HCT116 (cell line): ENCODE data around the gene CXXC5. TPM values are rescaled to one million over a fixed set of nuclear protein-coding genes. Genes with fewer than 3 reads are reported as not detected.

Experiments
- ATAC-seq: fragments of 200-7000 bp; cut with Tn5 transposase; 2 replicates; pipeline ENCODE4 v1.9.1; 2020; ENCODE audit warnings: mild to moderate bottlenecking, moderate library complexity
- BruUV-seq: library from RNA; stranded (reverse); fragments of 400-500 nt; replicated peaks from 2 replicates; lab custom pipeline; 2021; lab: Mats Ljungman, UMichigan
- CTCF ChIA-PET: fragments of 300-600 bp; sonication (Branson Sonifier 250); formaldehyde crosslinking; loops from one replicate; lab custom pipeline; 2021; ENCODE audit warnings: antibody characterized with exemption; lab: Charles Lee
- POLR2A ChIA-PET: fragments of 300-600, 350-600 bp; sonication (Branson Sonifier 250); formaldehyde crosslinking; loops from one replicate; lab custom pipeline; 2021; ENCODE audit warnings: antibody characterized with exemption; lab: Charles Lee
- RAD21 ChIA-PET, 2 experiments: fragments of 300-600 bp; sonication (Branson Sonifier 250); formaldehyde crosslinking; loops; one replicate each; lab custom pipeline; 2023; ENCODE audit warnings: low total read pairs in 2 of 2; ENCODE audit not compliant: uncharacterized antibody in 2 of 2, unreplicated experiment in 2 of 2, low non-redundant PET in 1 of 2; lab: Charles Lee
- DNase-seq: peaks from one replicate; pipeline ENCODE4 v3.0.0-alpha.2; 2010; ENCODE audit warnings: low read depth, low spot score
- H2AFZ ChIP-seq: fragments of 200-600 bp; shearing (Covaris generic), sonication (generic); 2 replicates; pipeline ENCODE4 v1.6.1; 2017; ENCODE audit warnings: low read depth, mixed run types, mixed read lengths, antibody characterized with exemption, low read length; ENCODE audit not compliant: poor library complexity, severe bottlenecking
- H3K27ac ChIP-seq: 2 replicates; pipeline ENCODE4 v1.5.1; 2012; ENCODE audit warnings: low read depth, low read length
- H3K27me3 ChIP-seq: fragments of 200-600 bp; sonication (generic); 2 replicates; pipeline ENCODE4 v1.6.1; 2016; ENCODE audit warnings: mixed run types, low read length, mixed read lengths; ENCODE audit not compliant: insufficient read depth
- H3K36me3 ChIP-seq, 2 experiments: fragments of 200-500 bp in 1 of 2; fragments of 200-600 bp in 1 of 2; sonication (Bioruptor generic) in 1 of 2; sonication (generic) in 1 of 2; 2 replicates each; pipeline versions ENCODE4 v1.5.1 to v1.6.1; 2014 to 2016; ENCODE audit warnings: low read length in 2 of 2, inconsistent platforms in 1 of 2, mixed read lengths in 1 of 2, mixed run types in 1 of 2; ENCODE audit not compliant: insufficient read depth in 2 of 2, control insufficient read depth in 1 of 2
- H3K4me1 ChIP-seq, 2 experiments: fragments of 200-600 bp in 1 of 2; sonication (generic) in 1 of 2; 2 replicates each; pipeline versions ENCODE4 v1.5.1 to v1.6.1; 2012 to 2017; ENCODE audit warnings: low read length in 2 of 2, inconsistent platforms in 1 of 2, mild to moderate bottlenecking in 1 of 2, mixed read lengths in 1 of 2, mixed run types in 1 of 2, moderate library complexity in 1 of 2; ENCODE audit not compliant: insufficient read depth in 2 of 2, control insufficient read depth in 1 of 2
- H3K4me2 ChIP-seq: fragments of 200-600 bp; sonication (generic); 2 replicates; pipeline ENCODE4 v1.6.1; 2017; ENCODE audit warnings: mixed run types, low read length, mixed read lengths
- H3K4me3 ChIP-seq, 2 experiments: fragments of 200-600 bp in 1 of 2; sonication (generic) in 1 of 2; replicated peaks in 1 of 2; 2 replicates each; pipeline ENCODE4 v1.5.1; 2011 to 2016; ENCODE audit warnings: low read length in 2 of 2, control low read depth in 1 of 2, low read depth in 1 of 2, mild to moderate bottlenecking in 1 of 2, mixed read lengths in 1 of 2, mixed run types in 1 of 2
- H3K79me2 ChIP-seq: fragments of 200-600 bp; sonication (generic); 2 replicates; pipeline ENCODE4 v1.6.1; 2017; ENCODE audit warnings: mild to moderate bottlenecking, mixed run types, low read length, moderate library complexity, mixed read lengths; ENCODE audit not compliant: insufficient read depth
- H3K9ac ChIP-seq: fragments of 200-600 bp; sonication (generic); 2 replicates; pipeline ENCODE4 v1.6.1; 2016; ENCODE audit warnings: low read length, mixed read lengths
- H3K9me2 ChIP-seq: fragments of 200-600 bp; sonication (generic), shearing (Covaris generic); 2 replicates; pipeline ENCODE4 v1.6.1; 2017; ENCODE audit warnings: mixed run types, mild to moderate bottlenecking, moderate library complexity; ENCODE audit not compliant: insufficient read depth
- H3K9me3 ChIP-seq, 2 experiments: fragments of 200-500 bp in 1 of 2; fragments of 200-600 bp in 1 of 2; sonication (Bioruptor generic) in 1 of 2; sonication (generic) in 1 of 2; 2 replicates each; pipeline ENCODE4 v1.6.1; 2014 to 2017; ENCODE audit warnings: low read length in 2 of 2, mixed read lengths in 2 of 2, inconsistent platforms in 1 of 2, low read depth in 1 of 2, mild to moderate bottlenecking in 1 of 2, mixed run types in 1 of 2, moderate library complexity in 1 of 2; ENCODE audit not compliant: control insufficient read depth in 1 of 2, insufficient read depth in 1 of 2
- H4K20me1 ChIP-seq: fragments of 200-600 bp; sonication (generic), shearing (Covaris generic); 2 replicates; pipeline ENCODE4 v1.6.1; 2017; ENCODE audit warnings: mixed run types, mild to moderate bottlenecking, moderate library complexity; ENCODE audit not compliant: insufficient read depth
- EGR1 ChIP-seq: IDR thresholded peaks from 2 replicates; pipeline ENCODE4 v1.6.1; 2012; ENCODE audit warnings: low read depth
- ELF1 ChIP-seq: IDR thresholded peaks from 2 replicates; pipeline ENCODE4 v1.6.1; 2012; ENCODE audit warnings: low read depth, borderline replicate concordance
- EZH2 ChIP-seq: fragments of 200-600 bp; sonication (generic); IDR thresholded peaks from 2 replicates; pipeline ENCODE4 v1.6.1; 2017; ENCODE audit warnings: antibody characterized with exemption, mixed run types
- EZH2phosphoT487 ChIP-seq: fragments of 200-600 bp; IDR thresholded peaks from 2 replicates; pipeline ENCODE4 v1.6.1; 2018; ENCODE audit warnings: antibody characterized with exemption, borderline replicate concordance
- POLR2A ChIP-seq: IDR thresholded peaks from 2 replicates; pipeline ENCODE4 v1.7.0; 2011; ENCODE audit warnings: borderline replicate concordance; ENCODE audit not compliant: insufficient read depth, insufficient read length; ENCODE audit errors: extremely low read depth
- SP1 ChIP-seq: IDR thresholded peaks from 2 replicates; pipeline ENCODE4 v1.6.1; 2012; ENCODE audit warnings: low read depth
- SRF ChIP-seq: IDR thresholded peaks from 2 replicates; pipeline ENCODE4 v1.6.1; 2012; ENCODE audit warnings: low read depth
- intact Hi-C: fragments of 100-400 bp; cut with micrococcal nuclease; formaldehyde crosslinking; loops from 2 replicates; pipeline ENCODE4 v1.10.0; 2022
- total RNA-seq: library from RNA; stranded (reverse); gene quantifications from one replicate; pipeline ENCODE4 v1.2.1, GENCODE V29; 2021; ENCODE audit not compliant: unreplicated experiment
- TF ChIP-seq, protein P1 (sequence below): IDR thresholded peaks from 2 replicates; pipeline ENCODE4 v1.6.1; 2012
- TF ChIP-seq, protein P2 (sequence below): IDR thresholded peaks from 2 replicates; pipeline ENCODE4 v1.6.1; 2012; ENCODE audit warnings: low read depth
- TF ChIP-seq, protein P3 (sequence below), 3 experiments: fragments of 200-600 bp in 1 of 3; sonication (generic) in 1 of 3; IDR thresholded peaks in 2 of 3; conservative IDR thresholded peaks in 1 of 3; 2 replicates each; pipeline ENCODE4 v1.5.1; 2012 to 2017; ENCODE audit warnings: low read depth in 2 of 3, low read length in 2 of 3, antibody characterized with exemption in 1 of 3, borderline replicate concordance in 1 of 3, control low read depth in 1 of 3, mild to moderate bottlenecking in 1 of 3, mixed read lengths in 1 of 3, mixed run types in 1 of 3, moderate library complexity in 1 of 3; ENCODE audit not compliant: insufficient read depth in 1 of 3
- TF ChIP-seq, protein P4 (sequence below): IDR thresholded peaks from 2 replicates; pipeline ENCODE4 v1.6.1; 2012

CXXC5 gene
- total RNA-seq, 1 experiment from 2014 or later: 43.1 TPM

DNA sequence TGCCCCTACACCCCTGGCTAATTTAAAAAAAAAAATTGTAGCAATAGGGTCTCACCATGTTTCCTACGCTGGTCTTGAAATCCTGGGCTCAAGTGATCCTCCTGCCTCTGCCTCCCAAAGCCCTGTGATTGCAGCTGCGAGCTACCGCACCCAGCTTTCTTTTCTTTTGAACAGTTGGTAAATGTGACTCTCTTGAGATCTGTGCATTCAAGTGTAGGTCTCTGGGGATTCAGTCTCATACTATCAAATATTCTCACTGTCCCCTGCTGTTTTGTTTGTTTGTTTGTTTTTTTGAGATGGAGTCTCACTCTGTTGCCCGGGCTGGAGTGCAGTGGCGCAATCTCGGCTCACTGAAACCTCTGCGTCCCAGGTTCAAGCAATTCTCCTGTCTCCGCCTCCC, 42.3 kb upstream of the CXXC5 start:
- Histone ChIP-seq H3K27me3 (no peaks in the 10 kb centered on the region), H3K79me2 (peaks cover 76% of the 10 kb centered on the region), H3K9me2 (no peaks in the 10 kb centered on the region), H3K4me1 (no peaks in the 10 kb centered on the region), H3K27ac (no peak overlapping the region), H3K36me3 (peaks cover 8 to 18% of the 10 kb centered on the region in 2 experiments; a peak in 3 of 4 replicates), H3K4me3 (no peak overlapping the region), H3K4me2 (no peak overlapping the region), H2AFZ (no peak overlapping the region), H3K9me3 (no peaks in the 10 kb centered on the region), H3K9ac (no peak overlapping the region), H4K20me1 (no peaks in the 10 kb centered on the region)
- RAD21 ChIA-PET: no interaction called here
- ATAC-seq: no peak
- POLR2A ChIA-PET: interaction anchor here (1.1 kb wide), 1 partner anchor 14 kb away, joined by 3 read pairs; no protein-coding TSS in a partner anchor
- no peak for DNase-seq
- CTCF ChIA-PET: no interaction called here
- no TSS peak for BruUV-seq
- intact Hi-C loops: no loop called here
- TF ChIP-seq, protein P1, sequence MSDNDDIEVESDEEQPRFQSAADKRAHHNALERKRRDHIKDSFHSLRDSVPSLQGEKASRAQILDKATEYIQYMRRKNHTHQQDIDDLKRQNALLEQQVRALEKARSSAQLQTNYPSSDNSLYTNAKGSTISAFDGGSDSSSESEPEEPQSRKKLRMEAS: no peak
- TF ChIP-seq EZH2: no peak
- TF ChIP-seq ELF1: no peak
- no peak for TF ChIP-seq SRF
- TF ChIP-seq, protein P2, sequence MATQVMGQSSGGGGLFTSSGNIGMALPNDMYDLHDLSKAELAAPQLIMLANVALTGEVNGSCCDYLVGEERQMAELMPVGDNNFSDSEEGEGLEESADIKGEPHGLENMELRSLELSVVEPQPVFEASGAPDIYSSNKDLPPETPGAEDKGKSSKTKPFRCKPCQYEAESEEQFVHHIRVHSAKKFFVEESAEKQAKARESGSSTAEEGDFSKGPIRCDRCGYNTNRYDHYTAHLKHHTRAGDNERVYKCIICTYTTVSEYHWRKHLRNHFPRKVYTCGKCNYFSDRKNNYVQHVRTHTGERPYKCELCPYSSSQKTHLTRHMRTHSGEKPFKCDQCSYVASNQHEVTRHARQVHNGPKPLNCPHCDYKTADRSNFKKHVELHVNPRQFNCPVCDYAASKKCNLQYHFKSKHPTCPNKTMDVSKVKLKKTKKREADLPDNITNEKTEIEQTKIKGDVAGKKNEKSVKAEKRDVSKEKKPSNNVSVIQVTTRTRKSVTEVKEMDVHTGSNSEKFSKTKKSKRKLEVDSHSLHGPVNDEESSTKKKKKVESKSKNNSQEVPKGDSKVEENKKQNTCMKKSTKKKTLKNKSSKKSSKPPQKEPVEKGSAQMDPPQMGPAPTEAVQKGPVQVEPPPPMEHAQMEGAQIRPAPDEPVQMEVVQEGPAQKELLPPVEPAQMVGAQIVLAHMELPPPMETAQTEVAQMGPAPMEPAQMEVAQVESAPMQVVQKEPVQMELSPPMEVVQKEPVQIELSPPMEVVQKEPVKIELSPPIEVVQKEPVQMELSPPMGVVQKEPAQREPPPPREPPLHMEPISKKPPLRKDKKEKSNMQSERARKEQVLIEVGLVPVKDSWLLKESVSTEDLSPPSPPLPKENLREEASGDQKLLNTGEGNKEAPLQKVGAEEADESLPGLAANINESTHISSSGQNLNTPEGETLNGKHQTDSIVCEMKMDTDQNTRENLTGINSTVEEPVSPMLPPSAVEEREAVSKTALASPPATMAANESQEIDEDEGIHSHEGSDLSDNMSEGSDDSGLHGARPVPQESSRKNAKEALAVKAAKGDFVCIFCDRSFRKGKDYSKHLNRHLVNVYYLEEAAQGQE: no peak
- TF ChIP-seq, protein P3, sequence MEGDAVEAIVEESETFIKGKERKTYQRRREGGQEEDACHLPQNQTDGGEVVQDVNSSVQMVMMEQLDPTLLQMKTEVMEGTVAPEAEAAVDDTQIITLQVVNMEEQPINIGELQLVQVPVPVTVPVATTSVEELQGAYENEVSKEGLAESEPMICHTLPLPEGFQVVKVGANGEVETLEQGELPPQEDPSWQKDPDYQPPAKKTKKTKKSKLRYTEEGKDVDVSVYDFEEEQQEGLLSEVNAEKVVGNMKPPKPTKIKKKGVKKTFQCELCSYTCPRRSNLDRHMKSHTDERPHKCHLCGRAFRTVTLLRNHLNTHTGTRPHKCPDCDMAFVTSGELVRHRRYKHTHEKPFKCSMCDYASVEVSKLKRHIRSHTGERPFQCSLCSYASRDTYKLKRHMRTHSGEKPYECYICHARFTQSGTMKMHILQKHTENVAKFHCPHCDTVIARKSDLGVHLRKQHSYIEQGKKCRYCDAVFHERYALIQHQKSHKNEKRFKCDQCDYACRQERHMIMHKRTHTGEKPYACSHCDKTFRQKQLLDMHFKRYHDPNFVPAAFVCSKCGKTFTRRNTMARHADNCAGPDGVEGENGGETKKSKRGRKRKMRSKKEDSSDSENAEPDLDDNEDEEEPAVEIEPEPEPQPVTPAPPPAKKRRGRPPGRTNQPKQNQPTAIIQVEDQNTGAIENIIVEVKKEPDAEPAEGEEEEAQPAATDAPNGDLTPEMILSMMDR (IDR thresholded peaks at IDR 0.05 in 2 of 3, conservative IDR thresholded peaks at IDR 0.05 in 1 of 3; ENCODE audit: borderline replicate concordance in 1 of 3, insufficient read depth in 1 of 3, low read depth in 2 of 3, low read length in 2 of 3): no peak
- TF ChIP-seq SP1: no peak
- TF ChIP-seq POLR2A: no peak
- no peak for TF ChIP-seq EZH2phosphoT487
- TF ChIP-seq EGR1: no peak
- TF ChIP-seq, protein P4, sequence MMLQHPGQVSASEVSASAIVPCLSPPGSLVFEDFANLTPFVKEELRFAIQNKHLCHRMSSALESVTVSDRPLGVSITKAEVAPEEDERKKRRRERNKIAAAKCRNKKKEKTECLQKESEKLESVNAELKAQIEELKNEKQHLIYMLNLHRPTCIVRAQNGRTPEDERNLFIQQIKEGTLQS: no peak
